Stimulated activated CD4-positive, alpha-beta T cell treated with anti-CD3 and anti-CD28 coated beads, TNF-alpha, amount 100 ng/mL, for 48 hours (primary cell): ENCODE results near the gene WDPCP.
"Not testable (repeated sequence)": the region's sequence is repeated elsewhere in the genome, so short reads cannot be mapped to it uniquely, and the experiment has no call there.

Experiments used
- DNase-seq, 3 donors: peaks; one replicate each; pipeline ENCODE4 v3.0.0-alpha.2; 2020; ENCODE audit warnings: low read depth in 3 of 3

WDPCP gene

DNA sequence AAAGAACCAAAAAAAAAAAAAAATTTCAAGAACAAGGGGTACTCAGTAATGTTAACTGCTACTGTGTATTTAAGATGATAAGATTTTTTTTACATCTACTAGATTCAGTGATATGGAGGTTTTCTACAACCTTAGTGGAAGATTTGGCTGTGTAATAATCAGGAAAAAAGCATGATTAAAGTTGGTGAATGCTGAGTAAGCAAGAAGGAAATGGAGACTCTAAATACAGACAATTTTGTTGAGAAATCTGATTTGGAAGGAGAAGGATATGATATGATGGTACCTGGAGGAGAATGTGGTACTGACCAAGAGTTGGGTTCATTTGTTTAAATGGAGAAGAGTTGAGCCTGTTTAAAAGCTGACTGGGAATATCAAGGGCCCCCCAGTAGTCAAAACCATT is 125.1 kb downstream of the WDPCP start:
- DNase-seq = no peak

DNA sequence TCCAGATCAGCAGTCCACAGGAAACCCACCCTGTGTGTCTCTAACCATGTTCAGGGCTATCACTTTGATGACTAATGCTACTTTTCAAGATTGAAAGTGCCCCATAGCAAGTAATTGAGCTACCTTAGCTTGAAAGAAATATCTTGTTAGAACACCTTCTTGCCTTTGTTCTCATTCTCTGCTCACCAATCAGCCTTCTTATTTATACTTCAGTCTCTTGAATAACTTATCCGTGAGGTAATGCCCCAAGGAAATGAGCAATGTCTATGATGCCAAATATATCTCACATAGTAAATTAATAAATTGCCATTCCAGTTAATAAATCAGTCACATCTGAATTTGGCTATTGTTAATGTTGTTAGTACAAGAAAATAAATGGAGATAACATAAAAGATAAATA is 141.6 kb downstream of the WDPCP start:
- DNase-seq = no peak

DNA sequence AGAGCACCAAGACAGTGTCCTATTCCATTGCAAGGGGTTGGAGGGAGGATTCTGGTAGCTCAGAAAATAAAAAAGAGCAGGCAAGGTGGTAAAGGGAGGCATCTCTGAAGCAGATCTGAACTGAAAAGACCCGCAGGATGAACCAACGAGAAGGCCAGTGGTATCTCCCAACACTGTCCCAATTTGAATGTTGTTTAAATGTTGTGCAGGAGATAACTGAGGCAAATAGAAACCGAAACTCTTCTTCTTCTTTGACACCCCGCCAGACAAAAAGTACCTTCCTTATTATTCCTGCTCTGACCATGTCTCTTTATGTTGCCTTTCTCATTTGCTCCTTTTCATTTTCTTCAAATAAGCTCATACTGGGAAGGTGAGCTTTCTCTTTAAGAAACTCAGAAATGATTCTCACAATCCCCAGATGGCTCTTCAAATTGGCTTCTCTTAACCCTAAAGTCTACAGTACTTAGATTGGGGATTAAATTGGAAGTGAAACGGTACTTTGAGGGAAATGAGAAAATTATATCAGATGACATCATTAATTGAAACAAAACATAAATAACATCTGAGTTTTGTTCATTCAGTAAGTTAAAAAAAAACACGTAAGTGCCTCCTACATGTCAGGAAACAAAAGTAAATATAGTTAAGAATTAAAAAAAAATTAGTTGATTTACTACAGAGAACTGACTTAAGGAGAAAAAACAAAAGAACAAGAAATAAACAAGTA is 143.6 kb downstream of the WDPCP start:
- DNase-seq = no peak

DNA sequence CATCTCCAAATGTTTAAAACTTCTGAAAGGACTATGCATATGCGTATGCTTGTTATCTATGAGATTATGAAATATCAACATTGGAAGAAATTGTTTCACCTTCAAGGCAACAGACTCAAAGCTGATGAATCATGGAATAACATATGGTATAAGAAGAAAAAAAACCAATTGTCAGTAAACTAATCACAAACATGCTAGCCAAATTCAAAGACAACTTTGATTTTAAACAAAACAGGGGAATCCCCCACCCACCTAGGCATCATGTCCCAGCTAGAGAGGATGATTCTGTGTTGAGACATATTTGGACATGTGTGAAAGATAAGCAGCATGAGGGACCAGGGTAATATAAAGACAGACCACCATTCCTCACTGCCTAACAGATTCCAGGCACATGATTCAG is 147.7 kb downstream of the WDPCP start:
- no peak for DNase-seq

DNA sequence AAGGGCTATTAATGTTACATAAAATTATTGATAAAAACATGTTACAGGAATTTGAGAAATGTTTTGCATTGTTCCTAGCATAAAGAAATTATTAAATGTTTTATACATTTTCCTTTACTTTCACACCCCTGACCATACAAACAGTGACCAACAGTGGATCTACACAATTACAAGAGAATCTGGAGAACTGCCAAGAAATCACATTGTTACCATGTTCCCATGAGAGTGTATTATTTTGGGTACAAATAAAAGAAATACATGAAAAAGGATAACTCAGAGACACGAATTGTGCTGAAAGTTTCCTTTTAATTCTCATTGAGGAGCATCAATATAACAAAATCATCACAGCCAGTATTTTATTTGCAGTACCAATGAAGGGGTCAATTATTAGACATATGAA is 150.1 kb downstream of the WDPCP start:
- no peak for DNase-seq

DNA sequence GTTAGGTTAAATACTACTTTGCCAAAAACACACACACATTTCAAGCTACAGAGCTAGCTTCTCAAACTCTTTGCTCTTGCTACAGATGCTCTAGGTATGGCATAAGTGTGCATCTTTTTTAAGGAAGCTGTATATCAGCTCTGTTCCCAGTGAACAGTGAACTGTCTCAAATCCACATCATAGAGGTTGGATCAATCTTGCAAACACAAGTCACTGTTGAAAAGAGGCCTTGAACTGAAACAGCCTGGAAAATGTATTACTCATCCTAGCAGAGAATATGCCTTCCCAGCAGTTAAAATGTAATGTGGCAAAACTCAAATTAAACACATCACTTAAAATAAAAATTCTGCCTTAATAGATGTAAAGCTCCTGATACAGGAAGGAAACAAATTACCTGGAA is 151.8 kb downstream of the WDPCP start:
- DNase-seq = no peak

DNA sequence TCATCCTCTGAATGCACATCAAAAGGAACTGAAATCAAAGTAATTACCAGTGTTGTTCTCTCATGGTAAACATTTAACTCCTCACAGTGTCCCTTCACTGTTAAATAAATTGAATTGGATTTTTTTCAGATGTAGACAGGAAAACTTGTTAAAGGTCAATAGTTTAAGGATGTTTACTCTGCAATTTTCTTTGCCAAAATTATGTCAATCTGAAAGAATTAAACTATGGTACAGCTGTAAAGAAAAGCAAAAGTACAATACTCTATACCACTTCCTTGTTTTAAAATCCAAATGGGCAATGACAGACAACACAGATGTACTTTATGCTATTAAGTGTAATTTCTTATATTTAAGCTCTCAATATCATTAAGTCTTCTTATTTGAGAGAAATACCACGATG is 153.2 kb downstream of the WDPCP start:
- no peak for DNase-seq

DNA sequence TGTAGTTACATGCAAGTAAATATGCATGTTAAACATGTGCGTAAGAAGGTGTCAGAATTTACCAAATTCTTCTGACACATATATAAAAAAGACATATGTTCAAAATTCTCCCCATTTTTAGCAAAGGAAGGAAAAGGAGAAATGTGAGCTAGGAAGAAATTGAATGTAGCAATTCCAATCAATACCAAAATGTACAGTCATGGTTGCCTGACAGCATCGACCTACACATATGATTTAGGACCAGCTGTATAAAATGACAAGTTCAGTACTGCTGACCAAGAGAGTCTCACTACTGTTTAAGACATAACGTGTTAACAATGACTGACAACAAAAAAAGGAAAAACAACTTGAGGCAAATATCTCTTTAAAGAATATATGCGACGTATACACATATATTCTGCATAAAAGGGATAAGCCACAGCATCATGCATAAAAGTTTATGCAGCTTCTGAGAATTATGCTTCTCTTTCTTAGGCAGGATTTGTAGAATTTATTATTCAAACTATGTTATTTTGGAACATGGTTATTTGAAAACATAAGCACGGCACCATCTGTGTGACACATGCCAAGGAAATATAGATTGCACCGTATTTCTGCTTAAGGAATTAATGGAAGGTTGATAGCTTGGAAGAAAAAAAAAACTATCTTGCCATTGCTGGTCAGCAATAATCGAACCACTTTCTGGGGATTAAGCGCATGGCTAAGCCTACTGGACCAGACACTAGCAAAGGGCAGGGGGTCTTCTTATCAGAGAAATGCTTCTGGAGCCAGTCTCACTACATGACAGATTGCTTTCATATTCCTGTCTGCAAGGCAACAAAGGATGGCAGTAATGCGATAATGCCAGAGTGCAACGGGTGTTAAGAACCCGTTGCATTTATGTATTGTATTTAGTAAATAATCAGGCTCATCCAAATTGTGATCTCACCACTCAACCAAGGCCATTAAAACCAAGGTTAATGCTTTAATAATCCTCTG is 154.0 kb downstream of the WDPCP start:
- DNase-seq = no peak

DNA sequence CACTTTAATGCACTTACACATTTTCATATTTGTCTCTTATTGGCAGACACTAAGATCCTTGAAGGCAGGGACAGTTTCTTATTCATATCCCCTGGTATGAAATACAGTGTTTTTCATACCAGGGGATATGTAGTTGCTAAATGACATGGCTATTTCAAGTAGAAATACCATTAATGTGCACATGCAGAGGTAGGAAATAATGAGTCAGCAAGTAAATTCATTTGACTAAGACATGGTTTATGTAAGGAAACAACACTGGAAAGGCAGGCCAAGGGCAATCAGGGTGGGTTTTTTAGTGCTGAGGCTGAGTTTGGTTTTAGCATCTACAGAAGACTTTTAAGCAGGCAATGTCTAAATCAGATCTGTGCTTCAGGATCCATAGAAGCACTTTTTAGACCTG is 155.9 kb downstream of the WDPCP start:
- DNase-seq = no peak

DNA sequence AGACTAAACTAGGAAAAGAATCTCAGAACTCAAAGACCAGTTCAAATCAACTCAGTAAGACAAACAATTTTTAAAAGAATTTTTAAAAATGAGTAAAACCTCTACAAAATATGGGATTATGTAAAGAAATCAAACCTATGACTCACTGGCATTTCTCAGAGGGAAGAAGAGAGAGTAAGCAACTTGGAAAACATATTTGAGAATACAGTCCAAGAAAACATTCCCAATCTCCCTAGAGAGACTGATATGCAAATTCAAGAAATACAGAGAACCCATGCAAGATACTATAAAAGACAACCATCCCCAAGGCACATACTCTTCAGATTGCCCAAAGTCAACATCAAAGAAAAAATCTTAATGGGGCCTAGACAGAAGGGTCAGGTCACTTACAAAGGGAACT is 162.7 kb downstream of the WDPCP start:
- no peak for DNase-seq

DNA sequence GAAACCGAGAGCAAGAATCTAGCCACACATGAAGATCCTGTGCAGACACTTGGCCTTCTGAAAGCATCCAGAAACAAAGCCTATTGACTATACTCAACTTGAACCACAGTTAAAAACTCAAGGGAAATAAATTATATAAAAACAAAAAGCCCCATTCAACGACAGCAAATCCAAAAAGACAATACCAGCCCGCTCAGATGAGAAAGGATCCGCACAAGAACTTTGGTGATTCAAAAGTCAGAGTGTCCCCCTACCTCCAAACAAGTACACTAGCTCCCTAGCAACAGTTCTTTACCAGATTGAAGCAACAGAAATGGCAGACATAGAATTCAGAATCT is 163.2 kb downstream of the WDPCP start:
- DNase-seq = no peak

DNA sequence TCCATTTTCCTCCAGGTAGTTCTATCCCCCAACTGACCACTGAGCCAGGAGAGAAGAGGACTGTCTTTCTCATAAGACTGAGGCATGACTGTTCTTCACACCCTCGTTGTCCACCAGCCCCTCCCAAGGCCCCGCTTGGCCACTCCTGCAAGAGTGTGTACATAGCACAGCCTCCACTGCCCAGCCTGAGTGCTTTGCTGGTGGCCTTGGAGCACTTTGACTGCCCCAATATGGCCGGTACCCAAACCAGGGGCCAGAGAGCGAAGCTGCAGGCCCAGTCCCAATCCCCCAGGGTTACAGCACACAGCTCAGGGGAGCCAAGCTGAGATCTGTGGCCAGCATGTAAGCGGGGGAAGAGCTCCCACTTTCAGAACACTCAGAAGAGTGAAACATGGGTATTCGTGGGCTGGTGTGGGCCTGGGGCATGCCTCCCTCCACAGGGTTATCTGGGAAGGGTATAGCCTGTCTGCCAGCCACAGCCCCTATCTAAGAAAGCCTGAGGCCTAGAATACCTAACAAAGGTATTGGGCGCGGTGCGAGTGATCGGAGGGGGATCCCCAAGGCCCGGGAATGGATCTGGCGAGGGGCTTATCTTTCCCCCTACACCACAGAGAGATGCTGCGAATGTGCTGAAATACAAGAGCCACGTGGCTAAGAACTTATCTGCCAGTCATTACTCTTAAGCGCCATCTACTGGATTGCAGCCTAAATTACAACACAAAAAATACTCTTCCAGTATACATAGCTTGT is 163.8 kb downstream of the WDPCP start:
- peak in 1 of 3 donors; percentile 2 for DNase-seq

DNA sequence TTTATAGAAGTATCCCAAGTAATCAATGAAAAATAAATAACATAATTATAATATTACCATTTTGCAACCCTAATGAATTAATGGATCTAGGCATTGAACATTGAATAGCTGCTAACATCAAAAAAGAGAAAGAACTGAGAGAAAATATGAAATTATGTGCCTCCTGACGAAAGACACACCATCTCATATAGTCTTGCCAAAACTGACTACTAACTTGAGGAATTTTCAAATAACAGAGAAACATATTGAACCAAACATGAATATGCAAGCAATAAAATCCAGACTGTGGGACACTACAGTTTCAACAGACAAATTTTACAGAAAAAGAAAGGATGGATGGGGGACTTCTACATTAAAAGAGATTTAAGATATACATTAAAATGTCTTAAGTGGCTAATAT is 165.7 kb downstream of the WDPCP start:
- no peak for DNase-seq

DNA sequence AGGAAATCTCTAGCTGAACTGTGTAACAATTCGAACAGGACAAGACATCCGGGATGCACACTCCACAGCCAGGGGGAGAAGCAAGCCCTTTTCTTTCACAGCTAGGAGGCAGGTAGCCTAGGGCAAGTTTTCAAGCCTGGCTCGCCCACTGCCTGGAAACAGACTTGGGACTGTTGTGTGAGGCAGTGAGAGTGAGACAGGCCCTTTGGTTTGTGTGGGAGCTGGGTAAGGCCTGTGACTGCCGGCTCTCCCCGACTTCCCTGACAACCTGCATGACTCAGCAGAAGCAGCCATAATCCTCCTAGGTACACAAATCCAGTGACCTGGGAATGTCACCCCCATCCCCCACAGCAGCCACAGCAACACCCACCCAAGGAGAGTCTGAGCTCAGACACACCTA is 179.7 kb downstream of the WDPCP start:
- no peak for DNase-seq

DNA sequence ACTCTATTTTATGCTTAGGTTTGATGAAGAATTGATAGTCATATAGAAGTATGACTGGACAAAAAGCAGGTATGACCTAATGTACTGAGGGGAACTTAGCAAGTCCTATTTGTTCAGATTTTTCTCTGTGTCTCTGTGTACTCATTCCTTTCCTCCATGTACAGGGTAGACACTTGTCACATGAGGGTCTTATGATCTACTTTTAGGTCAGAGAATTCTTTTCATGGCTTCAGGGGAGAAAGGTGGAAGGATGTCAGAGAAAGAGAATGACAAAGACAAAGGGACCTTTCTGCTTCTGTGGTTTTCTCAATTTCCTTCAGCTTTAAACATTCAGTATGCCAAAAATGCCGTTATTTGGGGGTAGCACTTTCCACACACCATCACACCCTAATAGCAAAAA is 181.6 kb downstream of the WDPCP start:
- DNase-seq = no peak

DNA sequence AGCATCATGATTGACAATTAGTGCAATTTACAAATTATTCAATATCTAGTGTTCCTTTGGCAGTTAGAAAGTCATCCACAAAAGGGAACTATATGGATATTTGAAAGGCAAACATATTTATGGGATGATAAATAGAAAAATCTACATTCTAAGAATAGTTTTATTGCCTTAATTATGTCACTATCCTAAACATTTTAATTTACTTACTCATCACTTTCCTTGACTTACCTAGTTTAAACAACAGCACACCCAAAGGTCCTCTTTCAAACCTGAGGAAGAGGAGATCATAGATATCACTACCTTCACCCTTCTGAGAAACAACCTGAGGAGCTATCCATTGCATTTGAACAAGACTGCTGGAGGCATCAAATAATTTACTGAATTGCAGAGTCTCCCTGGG is 184.5 kb downstream of the WDPCP start:
- no peak for DNase-seq

DNA sequence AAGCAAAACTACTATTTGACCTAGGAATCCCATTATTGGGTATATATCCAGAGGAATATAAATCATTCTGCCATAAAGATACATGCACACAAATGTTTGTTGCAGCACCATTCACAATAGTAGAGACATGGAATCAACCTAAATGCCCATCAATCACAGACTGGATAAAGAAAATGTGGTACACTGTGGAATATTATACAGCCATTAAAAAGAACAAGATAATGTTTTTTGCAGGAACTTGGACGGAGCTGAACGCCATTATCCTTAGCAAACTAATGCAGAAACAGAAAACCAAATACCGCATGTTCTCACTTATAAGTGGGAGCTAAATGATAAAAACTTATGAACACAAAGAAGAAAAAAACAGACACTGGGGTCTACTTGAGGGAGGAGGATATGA is 185.4 kb downstream of the WDPCP start:
- DNase-seq = not testable (repeated sequence)

DNA sequence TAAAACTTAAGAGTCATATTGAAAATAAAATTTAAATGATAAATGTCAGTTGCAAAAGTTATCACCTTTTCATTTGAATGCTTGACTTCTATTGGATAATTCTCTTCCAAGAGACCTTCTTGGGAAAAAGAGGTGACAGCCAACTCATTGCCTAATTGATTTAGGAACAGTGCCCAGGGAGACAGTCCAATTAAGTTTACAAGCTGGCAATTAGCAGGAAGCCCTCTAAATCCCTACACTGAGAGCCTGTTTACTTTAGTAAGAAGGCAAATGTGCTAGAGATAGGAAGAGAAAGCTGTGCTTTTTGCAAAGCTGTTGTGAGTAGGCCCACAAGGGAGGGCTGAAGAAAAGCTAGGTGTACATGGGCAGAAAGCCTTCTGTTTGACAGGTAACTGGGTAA is 189.1 kb downstream of the WDPCP start:
- DNase-seq = no peak

DNA sequence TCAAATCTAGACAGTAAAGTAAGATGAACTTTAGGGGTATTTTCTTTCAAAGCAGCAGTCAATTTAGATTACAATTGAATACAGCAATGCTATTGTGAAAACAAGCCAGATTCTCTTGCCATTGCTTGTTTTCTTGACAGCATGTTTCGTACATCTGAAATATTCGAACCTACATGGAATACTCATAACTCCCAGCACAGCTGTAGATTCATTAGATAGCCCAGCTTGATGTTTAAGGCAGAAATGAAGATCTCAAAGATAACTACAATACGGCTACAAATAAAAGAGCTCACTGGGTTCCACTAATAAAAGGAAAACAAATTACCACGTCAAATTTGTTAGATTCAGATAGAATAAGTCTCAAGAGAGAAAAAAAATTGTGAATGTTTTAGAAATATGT is 208.8 kb downstream of the WDPCP start:
- no peak for DNase-seq

DNA sequence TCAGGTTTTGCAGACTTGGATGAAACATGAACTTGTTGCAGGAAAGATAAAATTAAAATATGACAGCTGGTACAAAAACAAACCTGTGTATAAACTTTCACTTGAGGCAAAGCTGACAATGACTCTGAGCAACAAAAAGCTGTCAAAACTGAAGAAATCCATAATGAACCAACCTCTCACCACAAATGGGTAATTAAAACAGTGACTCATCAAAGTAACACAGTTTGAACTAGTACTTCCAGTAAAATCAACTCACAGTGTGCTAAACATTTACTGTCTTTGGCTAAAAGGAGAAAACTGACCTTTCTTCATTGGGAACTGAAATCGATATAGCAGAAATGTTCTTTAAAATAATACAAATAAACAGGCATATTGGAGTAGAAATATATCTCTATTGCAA is 209.7 kb downstream of the WDPCP start:
- DNase-seq = no peak

DNA sequence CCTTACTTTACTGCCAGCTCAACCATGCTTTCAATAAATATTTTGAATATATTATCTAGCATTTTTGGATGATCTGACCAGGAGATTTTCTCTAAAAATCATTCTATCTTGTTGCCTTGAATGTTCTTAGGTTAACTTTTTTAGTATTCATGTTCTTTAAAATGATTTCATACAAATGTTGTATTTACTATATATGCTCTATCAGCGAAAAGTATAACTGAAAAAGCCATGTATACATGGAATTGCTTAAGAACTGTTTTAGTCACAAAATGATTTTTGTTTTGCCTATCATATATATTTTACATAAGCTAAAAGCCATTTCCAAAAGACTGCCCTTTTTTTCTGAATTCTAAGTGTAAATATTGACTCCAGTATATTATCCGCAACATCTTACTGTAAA is 213.9 kb downstream of the WDPCP start:
- DNase-seq = no peak

DNA sequence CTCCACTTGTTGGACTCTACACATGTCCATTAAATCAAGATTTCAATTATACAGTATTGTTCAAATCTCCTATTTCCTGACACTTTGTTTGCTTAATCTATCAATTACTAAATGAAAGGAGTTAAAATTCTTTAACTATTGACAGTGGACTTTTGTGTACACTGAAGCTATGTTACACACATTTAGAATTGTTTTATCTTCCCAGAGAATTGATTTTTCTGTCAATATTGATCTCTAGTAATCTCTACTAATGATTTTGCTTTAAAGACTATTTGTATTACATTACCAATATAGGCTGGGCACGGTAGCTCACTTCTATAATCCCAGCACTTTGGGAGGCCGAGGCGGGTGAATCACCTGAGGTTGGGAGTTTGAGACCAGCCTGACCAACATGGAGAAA is 215.7 kb downstream of the WDPCP start:
- DNase-seq = no peak

DNA sequence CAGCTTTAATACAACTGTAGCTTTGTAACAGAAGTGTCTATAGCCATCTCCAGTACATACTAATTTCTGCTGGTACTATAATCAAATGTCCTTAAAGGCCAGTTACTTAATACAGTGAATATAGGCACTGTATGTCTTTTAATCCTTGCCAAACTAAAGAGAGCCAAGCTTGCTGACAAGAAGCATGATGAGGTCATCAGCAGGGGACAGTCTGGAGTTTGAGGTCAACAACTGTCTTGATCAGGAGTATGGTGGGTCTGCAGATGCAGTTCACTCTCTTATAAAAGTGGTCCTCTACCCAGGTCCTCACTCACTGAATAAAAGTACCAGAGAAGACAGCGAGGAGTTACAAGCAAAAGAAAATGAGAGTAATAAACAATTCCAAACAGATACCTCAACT is 219.1 kb downstream of the WDPCP start:
- no peak for DNase-seq
